ENCODE data around the gene KDSR. TPM values are rescaled to one million over a fixed set of nuclear protein-coding genes. Genes with fewer than 3 reads are reported as not detected.

KDSR gene
- total RNA-seq, 1 donor = 46.3 TPM

DNA sequence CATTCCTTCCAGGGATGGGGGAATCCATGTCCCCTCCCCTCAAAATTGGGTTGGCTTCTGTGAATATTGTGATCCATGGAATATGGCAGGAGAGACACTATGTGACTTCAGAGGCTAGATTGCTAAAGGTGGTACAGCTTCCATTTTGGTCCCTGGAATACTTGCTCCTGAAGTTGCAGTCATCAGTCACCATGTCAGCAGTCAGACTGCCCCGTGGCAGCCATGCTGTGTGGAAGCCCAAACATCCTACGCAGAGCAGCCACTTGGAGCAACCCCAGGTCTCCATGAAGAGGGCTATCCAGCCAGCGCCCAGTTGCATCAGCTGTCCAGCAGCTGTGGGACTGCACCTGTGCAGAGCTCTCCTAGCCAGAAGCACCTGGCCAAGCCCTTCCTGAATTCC is 15.8 kb upstream of the KDSR start:
- DNase-seq (ENCODE audit: insufficient read length, low spot score, missing footprints) = no peak
- H3K36me3 ChIP-seq (ENCODE audit: insufficient read depth, low read length) = peaks cover 9% of the 10 kb centered on the region
- no peaks in the 10 kb centered on the region for H3K9me3 ChIP-seq (ENCODE audit: low read depth, low read length)
- no peak overlapping the region for H3K4me3 ChIP-seq (ENCODE audit: insufficient read depth, low read length)
- no peaks in the 10 kb centered on the region for H4K20me1 ChIP-seq (ENCODE audit: insufficient read depth, low read length)
- no peaks in the 10 kb centered on the region for H3K79me2 ChIP-seq (ENCODE audit: insufficient read depth, low read length)
- TF ChIP-seq, protein P1, sequence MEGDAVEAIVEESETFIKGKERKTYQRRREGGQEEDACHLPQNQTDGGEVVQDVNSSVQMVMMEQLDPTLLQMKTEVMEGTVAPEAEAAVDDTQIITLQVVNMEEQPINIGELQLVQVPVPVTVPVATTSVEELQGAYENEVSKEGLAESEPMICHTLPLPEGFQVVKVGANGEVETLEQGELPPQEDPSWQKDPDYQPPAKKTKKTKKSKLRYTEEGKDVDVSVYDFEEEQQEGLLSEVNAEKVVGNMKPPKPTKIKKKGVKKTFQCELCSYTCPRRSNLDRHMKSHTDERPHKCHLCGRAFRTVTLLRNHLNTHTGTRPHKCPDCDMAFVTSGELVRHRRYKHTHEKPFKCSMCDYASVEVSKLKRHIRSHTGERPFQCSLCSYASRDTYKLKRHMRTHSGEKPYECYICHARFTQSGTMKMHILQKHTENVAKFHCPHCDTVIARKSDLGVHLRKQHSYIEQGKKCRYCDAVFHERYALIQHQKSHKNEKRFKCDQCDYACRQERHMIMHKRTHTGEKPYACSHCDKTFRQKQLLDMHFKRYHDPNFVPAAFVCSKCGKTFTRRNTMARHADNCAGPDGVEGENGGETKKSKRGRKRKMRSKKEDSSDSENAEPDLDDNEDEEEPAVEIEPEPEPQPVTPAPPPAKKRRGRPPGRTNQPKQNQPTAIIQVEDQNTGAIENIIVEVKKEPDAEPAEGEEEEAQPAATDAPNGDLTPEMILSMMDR (IDR thresholded peaks at IDR 0.05; ENCODE audit: extremely low read depth, low read depth, low read length) = no peak
- H2AFZ ChIP-seq (ENCODE audit: low read length) = no peak overlapping the region
- no peaks in the 10 kb centered on the region for H3K27me3 ChIP-seq (ENCODE audit: insufficient read depth, low read length)
- no peak overlapping the region for H3K27ac ChIP-seq (ENCODE audit: low read depth, low read length)
- H3K4me2 ChIP-seq (ENCODE audit: insufficient read depth, low read length) = no peak overlapping the region
- H3K4me1 ChIP-seq (ENCODE audit: insufficient read depth, low read length) = peaks cover 6% of the 10 kb centered on the region

DNA sequence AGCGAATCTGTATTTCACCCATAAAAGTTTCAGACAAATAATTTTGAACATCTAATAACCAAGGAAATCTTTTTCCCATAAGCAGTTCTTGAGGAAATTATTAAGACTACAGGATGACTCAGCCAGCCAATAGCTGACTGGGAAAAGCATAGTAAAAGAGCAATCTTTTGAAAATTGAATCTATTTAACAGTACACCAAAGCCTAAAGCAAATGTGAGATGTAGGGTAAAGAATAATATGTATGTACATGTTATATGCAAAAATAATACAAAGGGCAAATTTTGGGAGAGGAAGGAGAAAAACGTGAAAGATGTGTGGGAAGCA is 12.6 kb upstream of the KDSR start:
- H3K79me2 ChIP-seq (ENCODE audit: insufficient read depth, low read length) = no peaks in the 10 kb centered on the region
- no peak overlapping the region for H3K4me3 ChIP-seq (ENCODE audit: insufficient read depth, low read length)
- H3K27ac ChIP-seq (ENCODE audit: low read depth, low read length) = no peak overlapping the region
- H3K9me3 ChIP-seq (ENCODE audit: low read depth, low read length) = no peaks in the 10 kb centered on the region
- no peak for DNase-seq (ENCODE audit: insufficient read length, low spot score, missing footprints)
- TF ChIP-seq, protein P1 (IDR thresholded peaks at IDR 0.05; ENCODE audit: extremely low read depth, low read depth, low read length) = no peak
- no peaks in the 10 kb centered on the region for H4K20me1 ChIP-seq (ENCODE audit: insufficient read depth, low read length)
- H3K27me3 ChIP-seq (ENCODE audit: insufficient read depth, low read length) = no peaks in the 10 kb centered on the region
- peaks cover 6% of the 10 kb centered on the region for H3K4me1 ChIP-seq (ENCODE audit: insufficient read depth, low read length)
- peaks cover 9% of the 10 kb centered on the region for H3K36me3 ChIP-seq (ENCODE audit: insufficient read depth, low read length)
- H2AFZ ChIP-seq (ENCODE audit: low read length) = no peak overlapping the region
- peak overlapping the region; percentile 25 for H3K4me2 ChIP-seq (ENCODE audit: insufficient read depth, low read length)

DNA sequence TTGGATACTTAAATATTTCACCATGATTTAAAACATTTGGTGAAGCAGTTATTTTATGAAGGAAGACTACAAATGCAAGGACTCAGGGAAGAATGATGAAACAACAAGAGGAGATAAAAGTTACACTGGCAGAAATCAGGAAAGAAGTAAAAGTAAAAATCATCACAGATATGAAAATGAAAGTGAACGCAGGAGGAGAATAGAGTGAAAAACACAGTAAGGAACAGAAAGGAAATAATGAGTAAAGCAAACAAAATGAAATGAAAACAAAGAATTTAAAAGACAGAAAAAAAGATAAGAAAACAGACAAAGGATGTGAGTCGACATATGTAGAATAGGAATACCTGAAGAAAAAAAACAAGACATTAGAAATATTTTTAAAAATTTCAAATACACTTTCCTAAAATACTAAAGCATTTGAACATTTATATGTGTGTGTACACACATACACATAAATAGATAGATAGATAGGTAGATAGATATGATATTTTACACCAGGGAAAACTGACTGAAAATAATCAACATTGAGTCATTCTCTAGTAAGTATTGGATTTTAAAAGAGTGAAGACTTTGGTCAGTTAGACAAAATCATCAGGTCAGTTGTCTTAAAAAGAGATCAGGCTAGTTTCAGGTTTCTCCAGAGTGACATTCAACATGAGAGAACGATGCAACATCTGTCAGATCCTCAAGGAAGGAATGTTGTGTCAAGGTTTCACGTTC is 12.1 kb upstream of the KDSR start:
- no peak overlapping the region for H2AFZ ChIP-seq (ENCODE audit: low read length)
- H3K27me3 ChIP-seq (ENCODE audit: insufficient read depth, low read length) = no peaks in the 10 kb centered on the region
- no peaks in the 10 kb centered on the region for H3K9me3 ChIP-seq (ENCODE audit: low read depth, low read length)
- H3K4me3 ChIP-seq (ENCODE audit: insufficient read depth, low read length) = no peak overlapping the region
- DNase-seq (ENCODE audit: insufficient read length, low spot score, missing footprints) = no peak
- H3K27ac ChIP-seq (ENCODE audit: low read depth, low read length) = no peak overlapping the region
- peaks cover 7% of the 10 kb centered on the region for H3K36me3 ChIP-seq (ENCODE audit: insufficient read depth, low read length)
- TF ChIP-seq, protein P1 (IDR thresholded peaks at IDR 0.05; ENCODE audit: extremely low read depth, low read depth, low read length) = no peak
- H4K20me1 ChIP-seq (ENCODE audit: insufficient read depth, low read length) = no peaks in the 10 kb centered on the region
- H3K79me2 ChIP-seq (ENCODE audit: insufficient read depth, low read length) = no peaks in the 10 kb centered on the region
- H3K4me2 ChIP-seq (ENCODE audit: insufficient read depth, low read length) = peak overlapping the region; percentile 25
- H3K4me1 ChIP-seq (ENCODE audit: insufficient read depth, low read length) = peaks cover 6% of the 10 kb centered on the region

DNA sequence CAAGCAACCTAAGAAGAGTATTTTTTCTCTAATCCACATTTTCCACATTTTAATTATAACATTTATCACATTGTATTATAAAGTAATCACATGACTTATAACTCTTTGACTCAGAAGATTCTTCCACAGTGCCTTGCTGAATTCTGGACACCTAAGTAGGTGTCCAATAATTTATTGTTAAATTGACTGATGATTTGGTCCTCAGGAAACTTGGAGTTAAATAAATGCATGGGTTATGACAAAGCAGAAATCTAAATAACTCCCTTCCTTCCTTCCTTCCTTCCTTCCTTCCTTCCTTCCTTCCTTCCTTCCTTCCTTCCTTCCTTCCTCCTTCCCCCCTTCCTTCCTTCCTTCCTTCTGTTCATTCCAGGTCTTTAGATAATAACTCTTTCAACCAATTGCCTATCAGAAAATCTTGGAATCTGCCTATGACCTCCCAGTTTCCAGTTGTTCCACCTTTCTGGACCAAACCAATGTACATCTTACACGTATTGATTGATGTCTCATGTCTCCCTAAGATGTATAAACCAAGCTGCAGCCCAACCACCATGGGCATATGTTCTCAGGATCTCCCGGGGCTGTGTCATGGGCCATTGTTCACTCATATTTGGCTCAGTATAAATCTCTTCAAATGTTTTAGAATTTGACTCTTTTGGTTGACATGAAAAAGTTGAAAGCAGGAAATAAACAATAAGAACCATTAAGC is 10.4 kb upstream of the KDSR start:
- Histone ChIP-seq H3K27ac (ENCODE audit: low read depth, low read length) (no peak overlapping the region), H3K79me2 (ENCODE audit: insufficient read depth, low read length) (no peaks in the 10 kb centered on the region)
- TF ChIP-seq, protein P1 (IDR thresholded peaks at IDR 0.05; ENCODE audit: extremely low read depth, low read depth, low read length) = no peak

More for the DNA sequence above, 10.4 kb upstream of the KDSR start:
- Histone ChIP-seq H3K4me3 (ENCODE audit: insufficient read depth, low read length) (no peak overlapping the region), H3K4me2 (ENCODE audit: insufficient read depth, low read length) (no peak overlapping the region), H4K20me1 (ENCODE audit: insufficient read depth, low read length) (no peaks in the 10 kb centered on the region), H3K36me3 (ENCODE audit: insufficient read depth, low read length) (no peaks in the 10 kb centered on the region), H3K27me3 (ENCODE audit: insufficient read depth, low read length) (no peaks in the 10 kb centered on the region), H2AFZ (ENCODE audit: low read length) (no peak overlapping the region), H3K4me1 (ENCODE audit: insufficient read depth, low read length) (peaks cover 6% of the 10 kb centered on the region), H3K9me3 (ENCODE audit: low read depth, low read length) (no peaks in the 10 kb centered on the region)
- no peak for DNase-seq (ENCODE audit: insufficient read length, low spot score, missing footprints)

Data from osteoblast (primary cell).